HepG2 (cell line): ENCODE results near the gene CATSPERE. TPM values are rescaled to one million over a fixed set of nuclear protein-coding genes. Genes with fewer than 3 reads are reported as not detected.
A peak's percentile ranks its signal among the peaks of the same experiment; 100 is the strongest.

Experiments used
- AHDC1 ChIP-seq: sonication (generic); formaldehyde crosslinking; IDR thresholded peaks from 2 replicates; pipeline ENCODE4 v1.5.1; 2020; ENCODE audit warnings: mild to moderate bottlenecking, missing genetic modification reagents, borderline replicate concordance
- ARID2 ChIP-seq: sonication (generic); formaldehyde crosslinking; IDR thresholded peaks from 2 replicates; pipeline ENCODE4 v1.8.1; 2022; ENCODE audit warnings: mild to moderate bottlenecking, missing genetic modification reagents, borderline replicate concordance
- CREBL2 ChIP-seq: sonication (generic); formaldehyde crosslinking; IDR thresholded peaks from 2 replicates; pipeline ENCODE4 v1.8.1; 2023; ENCODE audit warnings: missing genetic modification reagents, mild to moderate bottlenecking, borderline replicate concordance
- DRAP1 ChIP-seq: IDR thresholded peaks from 2 replicates; pipeline ENCODE4 v1.6.1; 2016; ENCODE audit warnings: missing genetic modification reagents, missing compliant biosample characterization
- ETV5 ChIP-seq: IDR thresholded peaks from 2 replicates; pipeline ENCODE4 v1.6.1; 2018; ENCODE audit warnings: missing biosample characterization, missing genetic modification reagents, inconsistent platforms, borderline replicate concordance
- FIP1L1 ChIP-seq: fragments of 200-400 bp; formaldehyde crosslinking; IDR thresholded peaks from 2 replicates; pipeline ENCODE4 v1.6.1; 2018; ENCODE audit warnings: low read depth, mild to moderate bottlenecking, low read length, moderate library complexity, borderline replicate concordance; ENCODE audit not compliant: insufficient read depth
- GFI1 ChIP-seq: sonication (generic); formaldehyde crosslinking; IDR thresholded peaks from 2 replicates; pipeline ENCODE4 v1.5.0; 2020; ENCODE audit warnings: missing genetic modification reagents, mild to moderate bottlenecking, borderline replicate concordance
- NR2C2 ChIP-seq: sonication (generic); formaldehyde crosslinking; IDR thresholded peaks from 2 replicates; pipeline ENCODE4 v1.4.0; 2020; ENCODE audit warnings: missing genetic modification reagents, mild to moderate bottlenecking, moderate library complexity, borderline replicate concordance
- REXO4 ChIP-seq: sonication (generic); formaldehyde crosslinking; IDR thresholded peaks from 2 replicates; pipeline ENCODE4 v1.8.0; 2022; ENCODE audit warnings: missing genetic modification reagents, mild to moderate bottlenecking, borderline replicate concordance
- SMARCE1 ChIP-seq: fragments of 450-650 bp; IDR thresholded peaks from 2 replicates; pipeline ENCODE4 v1.6.1; 2017; ENCODE audit warnings: borderline replicate concordance
- U2AF2 ChIP-seq: fragments of 200-400 bp; formaldehyde crosslinking; IDR thresholded peaks from 2 replicates; pipeline ENCODE4 v1.6.1; 2017; ENCODE audit warnings: low read depth, mild to moderate bottlenecking, low read length
- UBTF ChIP-seq: sonication (generic); formaldehyde crosslinking; IDR thresholded peaks from 2 replicates; pipeline ENCODE4 v1.4.0; 2020; ENCODE audit warnings: mild to moderate bottlenecking, missing genetic modification reagents
- ZBTB33 ChIP-seq: sonication (generic); formaldehyde crosslinking; IDR thresholded peaks from 2 replicates; pipeline ENCODE4 v1.4.0; 2020; ENCODE audit warnings: missing genetic modification reagents
- ZBTB8A ChIP-seq: sonication (generic); formaldehyde crosslinking; IDR thresholded peaks from 2 replicates; pipeline ENCODE4 v1.4.0; 2020; ENCODE audit warnings: mild to moderate bottlenecking, low read depth, missing genetic modification reagents, borderline replicate concordance
- ZNF33B ChIP-seq: sonication (generic); formaldehyde crosslinking; IDR thresholded peaks from 2 replicates; pipeline ENCODE4 v1.5.1; 2020; ENCODE audit warnings: mild to moderate bottlenecking, missing genetic modification reagents
- ZNF790 ChIP-seq: sonication (generic); formaldehyde crosslinking; IDR thresholded peaks from 2 replicates; pipeline ENCODE4 v1.8.0; 2022; ENCODE audit warnings: missing genetic modification reagents, mild to moderate bottlenecking, borderline replicate concordance
- ZSCAN29 ChIP-seq: sonication (generic); formaldehyde crosslinking; conservative IDR thresholded peaks from 2 replicates; pipeline ENCODE4 v1.4.0; 2020; ENCODE audit warnings: mild to moderate bottlenecking, missing genetic modification reagents
- polyA plus RNA-seq, 8 experiments: library from polyadenylated mRNA; depleted of rRNA in 3 of 8; stranded (reverse) in 7 of 8; unstranded in 1 of 8; fragments of >200 nt; fragmentation: Illumina TruSeq in 4 of 8; extraction: Trizol in 4 of 8; gene quantifications; 2 replicates each; pipeline versions ENCODE4 v1.2.1 to v1.2.3, GENCODE V29; 2011 to 2016; ENCODE audit warnings: low read depth in 4 of 8, missing spikeins in 1 of 8, mixed read lengths in 1 of 8; ENCODE audit not compliant: insufficient read depth in 1 of 8
- total RNA-seq, 5 experiments: library from RNA; depleted of rRNA; stranded (reverse); fragments of >200 nt; fragmentation: Illumina TruSeq; extraction: Trizol; gene quantifications; 2 replicates each; pipeline ENCODE4 v1.2.3, GENCODE V29; 2016; ENCODE audit warnings: low read depth in 1 of 5

The CATSPERE gene
- total and polyA plus RNA-seq, 2 of the 13 experiments (the other 11 are each of a cell fraction or from before 2014, with no cell fraction given): 0.34 to 0.51 TPM

GRCh38 chr1:244652623-244653438 is 191.8 kb downstream of the CATSPERE start, which contains the start of gene DESI2 (continued):
- TF ChIP-seq ZBTB33 (CRISPR knock-in tag): no peak
- TF ChIP-seq SMARCE1: no peak
- no peak; the same call in 1 of the 2 replicates for TF ChIP-seq ETV5 (CRISPR knock-in tag)
- TF ChIP-seq ZSCAN29 (CRISPR knock-in tag): peak; percentile 14; the same call in 1 of the 2 replicates
- TF ChIP-seq UBTF (CRISPR knock-in tag): peak; percentile 98
- TF ChIP-seq AHDC1 (CRISPR knock-in tag): no peak
- TF ChIP-seq FIP1L1: no peak
- 0 out of 2 replicates have a peak, but pooled peaks have one; percentile 31 for TF ChIP-seq GFI1 (CRISPR knock-in tag)
- TF ChIP-seq ARID2 (CRISPR knock-in tag): no peak
- TF ChIP-seq CREBL2 (CRISPR knock-in tag): no peak; the same call in 1 of the 2 replicates
- no peak for TF ChIP-seq ZNF790 (CRISPR knock-in tag)
- TF ChIP-seq ZBTB8A (CRISPR knock-in tag): no peak; the same call in 1 of the 2 replicates
- peak; percentile 84 for TF ChIP-seq NR2C2 (CRISPR knock-in tag)
- TF ChIP-seq ZNF33B: no peak; the same call in 1 of the 2 replicates
- TF ChIP-seq DRAP1: peak; percentile 89
- TF ChIP-seq U2AF2: no peak
- no peak for TF ChIP-seq REXO4
